PC-3 (cell line): ENCODE results near the gene ZNF496. TPM values are rescaled to one million over a fixed set of nuclear protein-coding genes. Genes with fewer than 3 reads are reported as not detected.
"Not testable (repeated sequence)": the region's sequence is repeated elsewhere in the genome, so short reads cannot be mapped to it uniquely, and the experiment has no call there.

Experiments used
- ATAC-seq: fragments of 200-7000 bp; cut with Tn5 transposase; 2 replicates; pipeline ENCODE4 v1.9.1; 2020; ENCODE audit warnings: mild to moderate bottlenecking, moderate library complexity
- BruUV-seq: library from RNA; stranded (reverse); fragments of 400-500 nt; replicated peaks from 2 replicates; lab custom pipeline; 2021; lab: Mats Ljungman, UMichigan
- CTCF ChIA-PET: fragments of 300-600 bp; sonication (Branson Sonifier 250); formaldehyde crosslinking; loops from one replicate; lab custom pipeline; 2022; ENCODE audit warnings: antibody characterized with exemption; lab: Charles Lee
- POLR2A ChIA-PET: fragments of 300-600 bp; sonication (Branson Sonifier 250); formaldehyde crosslinking; loops from one replicate; lab custom pipeline; 2022; ENCODE audit warnings: antibody characterized with exemption; ENCODE audit not compliant: unreplicated experiment; lab: Charles Lee
- DNase-seq: peaks from one replicate; pipeline ENCODE4 v3.0.0-alpha.2; 2015
- H2AFZ ChIP-seq: fragments of 300-600 bp; sonication (generic); 2 replicates; pipeline ENCODE4 v1.6.0; 2016; ENCODE audit warnings: antibody characterized with exemption, low read length
- H3F3A ChIP-seq: fragments of 300-600 bp; sonication (generic); one replicate; pipeline ENCODE4 v1.6.0; 2017; ENCODE audit warnings: antibody characterized with exemption, low read length, control low read depth, mild to moderate bottlenecking; ENCODE audit not compliant: unreplicated experiment
- H3K27ac ChIP-seq: fragments of 300-600 bp; sonication (generic); 2 replicates; pipeline ENCODE4 v1.5.1; 2016; ENCODE audit warnings: mild to moderate bottlenecking, low read length
- H3K27me3 ChIP-seq: fragments of 300-600 bp; sonication (generic); 2 replicates; pipeline ENCODE4 v1.6.1; 2016; ENCODE audit warnings: low read length, mixed read lengths
- H3K36me3 ChIP-seq: fragments of 300-600 bp; sonication (generic); 2 replicates; pipeline ENCODE4 v1.6.1; 2016; ENCODE audit warnings: low read depth, mixed run types, low read length, mixed read lengths
- H3K4me1 ChIP-seq: fragments of 300-600 bp; sonication (generic); 2 replicates; pipeline ENCODE4 v1.5.1; 2016; ENCODE audit warnings: low read length; ENCODE audit not compliant: insufficient read depth
- H3K4me2 ChIP-seq: fragments of 300-600 bp; sonication (generic); 2 replicates; pipeline ENCODE4 v1.6.0; 2016; ENCODE audit warnings: low read length
- H3K4me3 ChIP-seq: fragments of 300-600 bp; sonication (generic); 2 replicates; pipeline ENCODE4 v1.5.1; 2016; ENCODE audit warnings: mild to moderate bottlenecking, low read length, mixed read lengths
- H3K79me2 ChIP-seq: fragments of 300-600 bp; sonication (generic); 2 replicates; pipeline ENCODE4 v1.6.1; 2017; ENCODE audit warnings: low read length, mixed read lengths
- H3K9ac ChIP-seq: fragments of 300-600 bp; sonication (generic); 2 replicates; pipeline ENCODE4 v1.6.0; 2016; ENCODE audit warnings: mild to moderate bottlenecking, low read length
- H3K9me2 ChIP-seq: fragments of 300-600 bp; sonication (generic); replicated peaks from 2 replicates; pipeline ENCODE4 v1.6.1; 2016; ENCODE audit warnings: mixed run types, low read length, mixed read lengths
- H3K9me3 ChIP-seq: fragments of 300-600 bp; sonication (generic); 2 replicates; pipeline ENCODE4 v1.6.1; 2016; ENCODE audit warnings: low read length, mixed read lengths
- H4K20me1 ChIP-seq: fragments of 300-600 bp; sonication (generic); 2 replicates; pipeline ENCODE4 v1.6.1; 2016; ENCODE audit warnings: low read length, mixed read lengths
- CTCF ChIP-seq: fragments of 300-600 bp; sonication (generic); conservative IDR thresholded peaks from 2 replicates; pipeline ENCODE4 v1.5.1; 2017; ENCODE audit warnings: antibody characterized with exemption, low read depth, mild to moderate bottlenecking, low read length
- EZH2 ChIP-seq: fragments of 300-600 bp; sonication (generic); IDR thresholded peaks from one replicate; pipeline ENCODE4 v1.6.1; 2017; ENCODE audit warnings: antibody characterized with exemption, mild to moderate bottlenecking, low read length; ENCODE audit not compliant: unreplicated experiment
- EZH2phosphoT487 ChIP-seq: fragments of 300-600 bp; sonication (generic); IDR thresholded peaks from 2 replicates; pipeline ENCODE4 v1.6.1; 2018; ENCODE audit warnings: mild to moderate bottlenecking, antibody characterized with exemption, low read length, borderline replicate concordance
- intact Hi-C: fragments of 100-400 bp; cut with micrococcal nuclease; formaldehyde crosslinking; loops from 2 replicates; pipeline ENCODE4 v1.9.0; 2023
- total RNA-seq: library from RNA; depleted of rRNA; stranded (reverse); fragments of >200 nt; gene quantifications from 2 replicates; pipeline ENCODE4 v1.2.3, GENCODE V29; 2014

The ZNF496 gene
- total RNA-seq, 1 experiment from 2014 or later, result 79.4 TPM

- intact Hi-C loops, result no loop called here
- peaks cover 6% of the 10 kb centered on the region; the same call in 1 of the 2 replicates for H3K4me1 ChIP-seq
- DNase-seq (no peak), ATAC-seq (no peak)
- no peak overlapping the region for H3K9ac ChIP-seq
- H3K36me3 ChIP-seq, result no peaks in the 10 kb centered on the region
- POLR2A ChIA-PET, result no interaction called here
- no peak overlapping the region for H3K27ac ChIP-seq
- H2AFZ ChIP-seq, result no peak overlapping the region
- no peaks in the 10 kb centered on the region for H3K27me3 ChIP-seq
- H3K4me3 ChIP-seq, result no peak overlapping the region
- no peaks in the 10 kb centered on the region for H3F3A ChIP-seq
- H3K9me3 ChIP-seq, result no peaks in the 10 kb centered on the region
- H4K20me1 ChIP-seq, result no peaks in the 10 kb centered on the region
- no peak overlapping the region for H3K4me2 ChIP-seq
- no peaks in the 10 kb centered on the region for H3K79me2 ChIP-seq
- CTCF ChIA-PET, result no interaction called here
- BruUV-seq, result no TSS peak
- no peaks in the 10 kb centered on the region for H3K9me2 ChIP-seq
- no peak for TF ChIP-seq EZH2phosphoT487
- TF ChIP-seq CTCF, result no peak
- TF ChIP-seq EZH2, result no peak
Observed at GRCh38 chr1:247357052-247357780, 25.5 kb upstream of the ZNF496 start.

- H3K27me3 ChIP-seq, H3F3A ChIP-seq, H3K4me3 ChIP-seq, CTCF ChIA-PET, H4K20me1 ChIP-seq, DNase-seq, H3K9ac ChIP-seq, H3K27ac ChIP-seq, intact Hi-C loops, H3K9me3 ChIP-seq, POLR2A ChIA-PET, BruUV-seq, H3K9me2 ChIP-seq, H3K36me3 ChIP-seq, H2AFZ ChIP-seq, H3K79me2 ChIP-seq, H3K4me2 ChIP-seq, ATAC-seq: not testable (repeated sequence)
- peaks cover 13% of the 10 kb centered on the region for H3K4me1 ChIP-seq
Observed at GRCh38 chr1:247355160-247355559, 23.5 kb upstream of the ZNF496 start.

GRCh38 chr1:247352175-247352574 lies 20.5 kb upstream of the ZNF496 start:
- DNase-seq (peak; percentile 74), ATAC-seq (peak; percentile 86)
- Histone ChIP-seq H3K36me3 (no peaks in the 10 kb centered on the region), H4K20me1 (no peaks in the 10 kb centered on the region), H3K27me3 (no peaks in the 10 kb centered on the region), H3K4me2 (no peak overlapping the region), H3K9ac (no peak overlapping the region), H3K4me3 (no peak overlapping the region), H3K27ac (no peak overlapping the region), H3F3A (no peaks in the 10 kb centered on the region), H3K9me3 (no peaks in the 10 kb centered on the region), H3K79me2 (no peaks in the 10 kb centered on the region), H3K9me2 (no peaks in the 10 kb centered on the region), H2AFZ (no peak overlapping the region), H3K4me1 (peaks cover 7% of the 10 kb centered on the region)
- CTCF ChIA-PET, result no interaction called here
- intact Hi-C loops, result no loop called here
- POLR2A ChIA-PET, result no interaction called here
- BruUV-seq, result no TSS peak
- TF ChIP-seq EZH2 (no peak), CTCF (no peak), EZH2phosphoT487 (no peak)
